Ovary (tissue), 9 donors: ENCODE results near the gene GPR107. TPM values are rescaled to one million over a fixed set of nuclear protein-coding genes. Genes with fewer than 3 reads are reported as not detected.

Experiments
- DNase-seq, 5 donors: peaks; one replicate each; pipeline ENCODE4 v3.0.0-alpha.2; 2019 to 2020
- H3K27ac ChIP-seq, 2 donors: fragments of 200-600 bp; one replicate each; pipeline versions ENCODE4 v1.5.1 to v1.8.0; 2019 to 2022
- H3K27me3 ChIP-seq: fragments of 200-600 bp; one replicate; pipeline ENCODE4 v1.8.0; 2022
- H3K36me3 ChIP-seq: fragments of 200-600 bp; sonication (generic); one replicate; pipeline ENCODE4 v1.5.1; 2019
- H3K4me1 ChIP-seq: one replicate; pipeline ENCODE4 v1.8.1; 2013; ENCODE audit warnings: mild to moderate bottlenecking, moderate library complexity; ENCODE audit not compliant: insufficient read depth
- H3K4me3 ChIP-seq: fragments of 200-600 bp; sonication (generic); one replicate; pipeline ENCODE4 v1.5.1; 2017
- H3K9me3 ChIP-seq, 2 donors: fragments of 200-600 bp in 1 of 2; sonication (generic) in 1 of 2; one replicate each; pipeline versions ENCODE4 v1.5.1 to v1.8.1; 2013 to 2019; ENCODE audit warnings: mild to moderate bottlenecking in 1 of 2, moderate library complexity in 1 of 2
- CTCF ChIP-seq, 3 donors: fragments of 450-650 bp in 2 of 3; fragments of 200-600 bp in 1 of 3; IDR thresholded peaks; one replicate each; pipeline versions ENCODE4 v1.5.1 to v1.8.0; 2016 to 2022; ENCODE audit warnings: antibody characterized with exemption in 3 of 3, mild to moderate bottlenecking in 1 of 3
- EP300 ChIP-seq: sonication (generic); formaldehyde crosslinking; IDR thresholded peaks from one replicate; pipeline ENCODE4 v1.6.1; 2017; ENCODE audit warnings: antibody characterized with exemption
- POLR2A ChIP-seq: fragments of 450-650 bp; IDR thresholded peaks from one replicate; pipeline ENCODE4 v1.6.1; 2017; ENCODE audit warnings: antibody characterized with exemption, mild to moderate bottlenecking, moderate library complexity
- WGBS, 3 donors: extraction: QIAGEN DNeasy Blood & Tissue Kit in 1 of 3; methylation state at CpG; one replicate each; pipeline versions ENCODE4 v1.1.5 to v1.1.7; 2013 to 2017; 5-methylcytosine and 5-hydroxymethylcytosine counted together
- intact Hi-C, 4 donors: fragments of 100-400 bp; cut with DNase I; formaldehyde crosslinking; loops; one replicate each; pipeline versions ENCODE4 v1.11.0 to v1.15.1; 2022 to 2023
- polyA plus RNA-seq, 2 donors: library from polyadenylated mRNA; stranded (reverse); fragments of 200-250 nt in 1 of 2; fragments of 350-450 nt in 1 of 2; fragmentation: Illumina TruSeq in 1 of 2; extraction: RNeasy Lipid Tissue Mini Kit (QIAGEN cat#74804) in 1 of 2; gene quantifications; one replicate each; pipeline ENCODE4 v1.2.3, GENCODE V29; 2013 to 2014
- total RNA-seq, 7 donors: library from RNA; depleted of rRNA in 2 of 7; stranded (reverse); fragments of >200 nt in 2 of 7; fragmentation: NEBNext Ultra II Directional in 3 of 7; extraction: Animal tissue kit (Norgen Biotek cat#: 25700) in 3 of 7; gene quantifications; one replicate each; pipeline versions ENCODE4 v1.1.0 to v1.2.4, GENCODE V29; 2016 to 2023
- donor health status: DM: no; HTN: no; CAD: no; lungs with moderate emphysema.
- donor health status: DM: no; HTN: no; CAD: no.
- donor health status: Bipolar disorder and iron deficiency.
- donor health status: DM: yes; HTN: yes; CAD: no.
- donor health status: DM: no; HTN: no; CAD: no.
- donor health status: DM: yes; HTN: yes; CAD: no.

GPR107 gene
- total and polyA plus RNA-seq, 9 donors, result 11.6 to 44.0 (median 28.3) TPM

- Histone ChIP-seq H3K9me3 (no peaks in the 10 kb centered on the region), H3K4me1 (peaks cover 6% of the 10 kb centered on the region), H3K27ac (no peak overlapping the region), H3K27me3 (no peaks in the 10 kb centered on the region), H3K4me3 (no peak overlapping the region), H3K36me3 (no peaks in the 10 kb centered on the region)
- intact Hi-C loops, result no loop called here
- WGBS, 3 donors, result 70 to 86% (median 83%) methylated on average over 7 of the region's 7 CpGs
- TF ChIP-seq POLR2A (no peak), EP300 (no peak), CTCF (IDR thresholded peaks at IDR 0.05) (no peak)
- no peak for DNase-seq
Measured at GRCh38 chr9:130023144-130023787, 30.4 kb upstream of the GPR107 start.

- no peak for DNase-seq
- Histone ChIP-seq H3K36me3 (no peaks in the 10 kb centered on the region), H3K4me3 (no peak overlapping the region), H3K27me3 (no peaks in the 10 kb centered on the region), H3K4me1 (peaks cover 6% of the 10 kb centered on the region), H3K27ac (no peak overlapping the region), H3K9me3 (no peaks in the 10 kb centered on the region)
- 95 to 98% (median 97%) methylated on average over 3 of the region's 3 CpGs for WGBS, 3 donors
- TF ChIP-seq CTCF (IDR thresholded peaks at IDR 0.05) (no peak), EP300 (no peak), POLR2A (no peak)
- intact Hi-C loops, result no loop called here
Measured at GRCh38 chr9:130023994-130024596, 29.6 kb upstream of the GPR107 start.

- Histone ChIP-seq H3K4me1 (peaks cover 7% of the 10 kb centered on the region), H3K4me3 (no peak overlapping the region), H3K27ac (no peak overlapping the region), H3K27me3 (no peaks in the 10 kb centered on the region), H3K9me3 (no peaks in the 10 kb centered on the region), H3K36me3 (no peaks in the 10 kb centered on the region)
- WGBS, 3 donors, result 95 to 98% (median 98%) methylated on average over 5 of the region's 5 CpGs
- intact Hi-C loops, result no loop called here
- no peak for TF ChIP-seq CTCF (IDR thresholded peaks at IDR 0.05)
- TF ChIP-seq POLR2A, result no peak
- no peak for DNase-seq
Measured at GRCh38 chr9:130024597-130024994, 29.1 kb upstream of the GPR107 start.

GRCh38 chr9:130026583-130027340 lies 26.9 kb upstream of the GPR107 start:
- DNase-seq, result no peak
- peaks cover 7% of the 10 kb centered on the region for H3K4me1 ChIP-seq
- H3K36me3 ChIP-seq, result no peaks in the 10 kb centered on the region
- TF ChIP-seq POLR2A (no peak), CTCF (IDR thresholded peaks at IDR 0.05) (no peak), EP300 (no peak)
- no peaks in the 10 kb centered on the region for H3K9me3 ChIP-seq
- H3K27me3 ChIP-seq, result no peaks in the 10 kb centered on the region
- H3K4me3 ChIP-seq, result no peak overlapping the region
- intact Hi-C loops, result no loop called here
- WGBS, 3 donors, result 90 to 97% (median 96%) methylated on average over 2 of the region's 2 CpGs
- no peak overlapping the region for H3K27ac ChIP-seq
